Stomach smooth muscle (tissue), 2 donors: Measurements from ENCODE around the gene MEP1A.
"Not testable (repeated sequence)": the region's sequence is repeated elsewhere in the genome, so short reads cannot be mapped to it uniquely, and the experiment has no call there.

Source experiments
- H3K27ac ChIP-seq: one replicate; pipeline ENCODE4 v1.7.0; 2013; ENCODE audit warnings: mild to moderate bottlenecking, low read length, inconsistent platforms
- H3K27me3 ChIP-seq, 2 donors: one replicate each; pipeline ENCODE4 v1.7.0; 2013; ENCODE audit warnings: low read length in 2 of 2; ENCODE audit not compliant: insufficient read depth in 2 of 2, control insufficient read depth in 1 of 2
- H3K36me3 ChIP-seq, 2 donors: one replicate each; pipeline ENCODE4 v1.7.0; 2013; ENCODE audit warnings: low read length in 2 of 2; ENCODE audit not compliant: control insufficient read depth in 2 of 2, insufficient read depth in 2 of 2
- H3K4me1 ChIP-seq: one replicate; pipeline ENCODE4 v1.7.0; 2013; ENCODE audit warnings: low read length; ENCODE audit not compliant: control insufficient read depth, insufficient read depth
- H3K4me3 ChIP-seq, 2 donors: one replicate each; pipeline ENCODE4 v1.7.0; 2013; ENCODE audit warnings: low read length in 2 of 2
- H3K9ac ChIP-seq, 2 donors: one replicate each; pipeline ENCODE4 v1.7.0; 2013; ENCODE audit warnings: low read length in 2 of 2, mild to moderate bottlenecking in 1 of 2
- H3K9me3 ChIP-seq, 2 donors: one replicate each; pipeline ENCODE4 v1.7.0; 2013; ENCODE audit warnings: low read length in 2 of 2; ENCODE audit not compliant: control insufficient read depth in 2 of 2
- donor health status: healthy.
- donor health status: Pancreatic carcinoma.

MEP1A gene

GRCh38 chr6:46834257-46834916 lies 41.2 kb downstream of the MEP1A start:
- not testable (repeated sequence) for H3K36me3 ChIP-seq, H3K27ac ChIP-seq

GRCh38 chr6:46834991-46835390 lies 41.8 kb downstream of the MEP1A start:
- H3K27me3 ChIP-seq, H3K27ac ChIP-seq, H3K36me3 ChIP-seq, H3K4me1 ChIP-seq, H3K9me3 ChIP-seq, H3K4me3 ChIP-seq, H3K9ac ChIP-seq: not testable (repeated sequence)

More at GRCh38 chr6:46834257-46834916, 41.2 kb downstream of the MEP1A start:
- not testable (repeated sequence) for H3K4me3 ChIP-seq, H3K4me1 ChIP-seq, H3K9me3 ChIP-seq, H3K27me3 ChIP-seq, H3K9ac ChIP-seq

GRCh38 chr6:46838033-46838432 lies 44.8 kb downstream of the MEP1A start:
- H3K9me3 ChIP-seq = peaks cover 0 to 2% of the 10 kb centered on the region in 2 donors
- H3K4me1 ChIP-seq = no peaks in the 10 kb centered on the region
- H3K4me3 ChIP-seq = no peak overlapping the region
- peaks cover 0 to 3% of the 10 kb centered on the region in 2 donors for H3K27me3 ChIP-seq
- H3K27ac ChIP-seq = no peak overlapping the region
- no peak overlapping the region for H3K9ac ChIP-seq
- H3K36me3 ChIP-seq = no peaks in the 10 kb centered on the region

- H3K9me3 ChIP-seq, H3K36me3 ChIP-seq, H3K9ac ChIP-seq, H3K4me3 ChIP-seq, H3K27me3 ChIP-seq, H3K4me1 ChIP-seq, H3K27ac ChIP-seq: not testable (repeated sequence)
Observed at GRCh38 chr6:46842252-46842846, 49.2 kb downstream of the MEP1A start.

DNA sequence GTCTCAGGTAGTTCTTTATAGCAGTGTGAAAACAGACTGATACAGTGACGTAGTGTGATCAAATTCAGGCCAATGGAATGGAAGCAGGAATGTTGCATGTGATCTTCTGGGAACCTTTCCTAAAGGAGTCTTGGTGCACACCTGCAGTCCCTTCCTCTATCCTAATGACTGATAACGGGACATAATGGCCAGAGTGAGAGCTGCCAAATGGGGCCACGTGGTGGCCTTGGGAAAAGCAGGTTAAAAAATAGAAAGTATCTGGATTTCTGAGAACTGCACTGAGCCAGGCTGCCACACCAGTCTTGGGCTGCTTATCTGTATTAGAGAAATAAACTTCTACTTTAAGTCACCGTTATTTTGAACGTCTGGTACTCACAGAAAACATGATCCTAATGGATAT lies 51.9 kb downstream of the MEP1A start:
- Histone ChIP-seq H3K9ac (no peak overlapping the region), H3K36me3 (no peaks in the 10 kb centered on the region), H3K27me3 (no peaks in the 10 kb centered on the region), H3K4me3 (no peak overlapping the region), H3K4me1 (no peaks in the 10 kb centered on the region), H3K9me3 (peaks cover 0 to 2% of the 10 kb centered on the region in 2 donors), H3K27ac (no peak overlapping the region)

DNA sequence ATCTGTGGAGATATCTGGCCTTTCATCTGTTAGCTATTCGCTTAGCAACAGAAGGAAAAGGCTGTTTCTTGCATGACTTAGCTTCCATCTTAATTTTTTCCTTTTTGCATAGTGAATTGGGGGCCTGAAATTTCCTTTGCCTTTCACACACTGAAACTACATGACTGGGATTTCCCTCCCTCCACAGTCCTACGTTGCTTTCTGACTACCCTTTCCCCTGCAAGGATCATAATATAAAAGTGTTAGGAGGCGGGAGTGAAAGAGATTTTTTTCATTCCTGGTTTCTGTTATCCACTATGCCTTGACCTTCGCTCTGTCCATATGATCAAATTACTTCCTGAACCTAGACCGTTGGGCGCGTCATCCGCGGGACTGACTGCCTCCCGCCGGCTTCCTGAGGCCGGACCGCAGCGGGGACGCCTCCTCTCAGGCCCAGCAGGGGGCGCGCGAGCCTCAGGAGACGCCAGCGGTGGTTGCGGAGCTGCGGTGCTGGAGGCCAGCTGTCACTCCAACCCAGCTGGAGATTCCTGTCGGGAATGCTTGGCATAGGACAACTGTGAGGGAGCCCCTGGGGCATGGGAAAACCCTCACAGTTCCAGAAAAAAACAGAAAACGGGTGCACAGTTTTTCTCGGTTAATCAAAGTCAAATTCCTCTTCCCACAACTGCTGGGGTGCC lies 55.6 kb downstream of the MEP1A start:
- H3K9ac ChIP-seq = no peak overlapping the region
- no peaks in the 10 kb centered on the region for H3K9me3 ChIP-seq
- no peak overlapping the region for H3K27ac ChIP-seq
- no peaks in the 10 kb centered on the region for H3K27me3 ChIP-seq
- H3K36me3 ChIP-seq = no peaks in the 10 kb centered on the region
- H3K4me3 ChIP-seq = peak overlapping the region in 1 of 2 donors; percentile 60
- H3K4me1 ChIP-seq = no peaks in the 10 kb centered on the region

DNA sequence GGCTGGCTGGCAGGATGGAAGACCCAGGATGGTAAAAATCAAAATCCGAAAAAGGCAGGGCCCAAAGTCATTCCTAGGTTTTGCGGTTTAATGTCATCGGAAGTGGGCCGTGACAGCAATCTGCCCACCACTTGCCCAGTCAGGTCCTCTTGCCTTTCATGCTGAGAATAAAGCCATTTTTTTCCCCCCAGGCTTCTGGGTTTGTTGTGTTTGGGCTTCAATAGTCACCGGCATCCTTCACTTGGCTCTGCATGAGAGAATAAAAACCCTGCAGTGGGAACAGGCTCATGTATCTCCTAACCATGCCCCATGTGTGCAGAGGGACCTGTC lies 56.1 kb downstream of the MEP1A start:
- Histone ChIP-seq H3K27me3 (no peaks in the 10 kb centered on the region), H3K36me3 (no peaks in the 10 kb centered on the region), H3K9me3 (no peaks in the 10 kb centered on the region), H3K4me3 (no peak overlapping the region), H3K9ac (no peak overlapping the region), H3K4me1 (no peaks in the 10 kb centered on the region), H3K27ac (no peak overlapping the region)

DNA sequence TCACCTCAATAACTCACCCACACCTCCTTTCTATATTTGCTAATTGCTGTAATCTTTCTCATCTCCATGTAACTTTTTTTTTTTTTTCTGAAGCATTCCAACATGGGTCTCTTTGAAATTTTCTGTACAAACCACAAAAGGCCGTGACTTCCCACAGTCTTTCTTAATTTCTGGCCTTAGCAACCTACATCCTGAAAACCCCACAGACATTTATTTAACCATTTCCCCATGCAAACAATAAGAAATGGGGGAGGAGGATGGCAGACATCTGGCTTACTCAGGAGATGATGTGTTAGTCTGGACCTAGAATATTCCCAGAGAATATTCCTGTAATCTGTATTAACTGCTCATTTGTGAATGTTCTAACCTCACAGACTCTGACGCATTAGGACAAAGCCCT lies 57.6 kb downstream of the MEP1A start:
- Histone ChIP-seq H3K27ac (no peak overlapping the region), H3K9me3 (no peaks in the 10 kb centered on the region), H3K4me1 (no peaks in the 10 kb centered on the region), H3K27me3 (no peaks in the 10 kb centered on the region), H3K4me3 (no peak overlapping the region), H3K36me3 (no peaks in the 10 kb centered on the region), H3K9ac (no peak overlapping the region)

GRCh38 chr6:46851576-46851975 lies 58.4 kb downstream of the MEP1A start:
- H3K27me3 ChIP-seq, H3K36me3 ChIP-seq, H3K4me1 ChIP-seq, H3K9ac ChIP-seq, H3K27ac ChIP-seq, H3K9me3 ChIP-seq, H3K4me3 ChIP-seq: not testable (repeated sequence)

- not testable (repeated sequence) for H3K9ac ChIP-seq, H3K27me3 ChIP-seq, H3K36me3 ChIP-seq, H3K4me3 ChIP-seq, H3K27ac ChIP-seq, H3K4me1 ChIP-seq, H3K9me3 ChIP-seq
Observed at GRCh38 chr6:46855966-46856365, 62.8 kb downstream of the MEP1A start.

DNA sequence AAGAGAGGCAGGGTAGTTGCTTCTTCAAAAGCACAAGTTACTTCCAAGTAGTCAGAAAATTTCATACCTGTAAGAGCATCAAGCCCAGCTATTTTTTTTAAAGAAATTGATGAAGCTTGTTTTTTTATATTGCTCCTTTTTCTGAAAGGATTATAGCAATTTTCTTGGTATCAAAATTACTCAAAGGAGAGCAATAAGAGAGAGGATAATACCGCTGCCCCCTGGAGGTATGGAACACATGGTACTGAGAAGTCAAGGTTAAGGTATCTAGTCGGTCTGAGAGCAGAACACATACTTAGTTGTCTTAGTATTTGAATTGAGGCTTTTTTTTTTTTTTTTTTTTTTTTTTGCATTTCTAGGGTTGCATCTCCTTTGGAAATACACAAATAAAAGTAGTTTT lies 69.2 kb downstream of the MEP1A start:
- H3K9ac ChIP-seq = no peak overlapping the region
- no peaks in the 10 kb centered on the region for H3K27me3 ChIP-seq
- no peak overlapping the region for H3K27ac ChIP-seq
- no peaks in the 10 kb centered on the region for H3K9me3 ChIP-seq
- H3K4me1 ChIP-seq = no peaks in the 10 kb centered on the region
- H3K36me3 ChIP-seq = no peaks in the 10 kb centered on the region
- H3K4me3 ChIP-seq = no peak overlapping the region
